Neural cell (in vitro differentiated cells): Measurements from ENCODE around the gene CCDC71.

Experiments
- EZH2 ChIP-seq: fragments of 200-600, 300-800 bp; shearing (Covaris generic), sonication (generic); IDR thresholded peaks from 2 replicates; pipeline ENCODE4 v1.6.1; 2014; ENCODE audit warnings: antibody characterized with exemption, low read length, borderline replicate concordance, mild to moderate bottlenecking; ENCODE audit not compliant: insufficient read depth, poor library complexity, severe bottlenecking
- TAF1 ChIP-seq: IDR thresholded peaks from 2 replicates; pipeline ENCODE4 v1.6.1; 2012; ENCODE audit warnings: low read depth
- TF ChIP-seq, protein P1 (sequence below): fragments of 450-650 bp; IDR thresholded peaks from 2 replicates; pipeline ENCODE4 v1.5.1; 2014; ENCODE audit warnings: antibody characterized with exemption, mild to moderate bottlenecking, moderate library complexity; ENCODE audit not compliant: poor library complexity, severe bottlenecking

GRCh38 chr3:49181351-49181750 lies 15.2 kb upstream of the CCDC71 start:
- TF ChIP-seq TAF1 = no peak
- TF ChIP-seq, protein P1, sequence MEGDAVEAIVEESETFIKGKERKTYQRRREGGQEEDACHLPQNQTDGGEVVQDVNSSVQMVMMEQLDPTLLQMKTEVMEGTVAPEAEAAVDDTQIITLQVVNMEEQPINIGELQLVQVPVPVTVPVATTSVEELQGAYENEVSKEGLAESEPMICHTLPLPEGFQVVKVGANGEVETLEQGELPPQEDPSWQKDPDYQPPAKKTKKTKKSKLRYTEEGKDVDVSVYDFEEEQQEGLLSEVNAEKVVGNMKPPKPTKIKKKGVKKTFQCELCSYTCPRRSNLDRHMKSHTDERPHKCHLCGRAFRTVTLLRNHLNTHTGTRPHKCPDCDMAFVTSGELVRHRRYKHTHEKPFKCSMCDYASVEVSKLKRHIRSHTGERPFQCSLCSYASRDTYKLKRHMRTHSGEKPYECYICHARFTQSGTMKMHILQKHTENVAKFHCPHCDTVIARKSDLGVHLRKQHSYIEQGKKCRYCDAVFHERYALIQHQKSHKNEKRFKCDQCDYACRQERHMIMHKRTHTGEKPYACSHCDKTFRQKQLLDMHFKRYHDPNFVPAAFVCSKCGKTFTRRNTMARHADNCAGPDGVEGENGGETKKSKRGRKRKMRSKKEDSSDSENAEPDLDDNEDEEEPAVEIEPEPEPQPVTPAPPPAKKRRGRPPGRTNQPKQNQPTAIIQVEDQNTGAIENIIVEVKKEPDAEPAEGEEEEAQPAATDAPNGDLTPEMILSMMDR = no peak
- TF ChIP-seq EZH2 = no peak
